ENCODE measurements around the gene FARS2. TPM values are rescaled to one million over a fixed set of nuclear protein-coding genes. Genes with fewer than 3 reads are reported as not detected.

The FARS2 gene
- total RNA-seq, 1 donor from 2014 or later = 21.9 TPM

GRCh38 chr6:5278047-5278446 lies 16.7 kb downstream of the FARS2 start:
- Mint-ChIP-seq H3K4me1 (ENCODE audit: unreplicated experiment) (peaks cover 10% of the 10 kb centered on the region), H3K36me3 (peaks cover 4% of the 10 kb centered on the region), H3K4me3 (no peak overlapping the region), H3K27ac (no peak overlapping the region), H3K27me3 (no peaks in the 10 kb centered on the region), H3K9me3 (no peaks in the 10 kb centered on the region)
- no peak for TF ChIP-seq CTCF (conservative IDR thresholded peaks at IDR 0.05)
- DNase-seq (ENCODE audit: extremely low spot score, unreplicated experiment) = no peak

GRCh38 chr6:5278565-5279120 lies 17.3 kb downstream of the FARS2 start:
- H3K4me1 Mint-ChIP-seq (ENCODE audit: unreplicated experiment) = peaks cover 10% of the 10 kb centered on the region
- peaks cover 4% of the 10 kb centered on the region for H3K36me3 Mint-ChIP-seq
- H3K9me3 Mint-ChIP-seq = no peaks in the 10 kb centered on the region
- DNase-seq (ENCODE audit: extremely low spot score, unreplicated experiment) = no peak
- TF ChIP-seq CTCF (conservative IDR thresholded peaks at IDR 0.05) = no peak
- no peak overlapping the region for H3K4me3 Mint-ChIP-seq
- H3K27ac Mint-ChIP-seq = peak overlapping the region; percentile 17
- no peaks in the 10 kb centered on the region for H3K27me3 Mint-ChIP-seq

GRCh38 chr6:5279891-5280338 lies 18.6 kb downstream of the FARS2 start:
- Mint-ChIP-seq H3K27ac (no peak overlapping the region), H3K4me1 (ENCODE audit: unreplicated experiment) (peaks cover 10% of the 10 kb centered on the region), H3K36me3 (peaks cover 4% of the 10 kb centered on the region), H3K27me3 (no peaks in the 10 kb centered on the region), H3K4me3 (no peak overlapping the region), H3K9me3 (no peaks in the 10 kb centered on the region)
- TF ChIP-seq CTCF (conservative IDR thresholded peaks at IDR 0.05) = no peak
- no peak for DNase-seq (ENCODE audit: extremely low spot score, unreplicated experiment)

- H3K36me3 Mint-ChIP-seq = peaks cover 4% of the 10 kb centered on the region
- no peak for DNase-seq (ENCODE audit: extremely low spot score, unreplicated experiment)
- no peak overlapping the region for H3K27ac Mint-ChIP-seq
- peaks cover 10% of the 10 kb centered on the region for H3K4me1 Mint-ChIP-seq (ENCODE audit: unreplicated experiment)
- H3K4me3 Mint-ChIP-seq = no peak overlapping the region
- H3K27me3 Mint-ChIP-seq = no peaks in the 10 kb centered on the region
- no peak for TF ChIP-seq CTCF (conservative IDR thresholded peaks at IDR 0.05)
- no peaks in the 10 kb centered on the region for H3K9me3 Mint-ChIP-seq
Measured at GRCh38 chr6:5280920-5281319, 19.6 kb downstream of the FARS2 start.

GRCh38 chr6:5282191-5282623 lies 20.9 kb downstream of the FARS2 start:
- peaks cover 10% of the 10 kb centered on the region for H3K4me1 Mint-ChIP-seq (ENCODE audit: unreplicated experiment)
- peaks cover 4% of the 10 kb centered on the region for H3K36me3 Mint-ChIP-seq
- H3K4me3 Mint-ChIP-seq = no peak overlapping the region
- no peak for TF ChIP-seq CTCF (conservative IDR thresholded peaks at IDR 0.05)
- H3K9me3 Mint-ChIP-seq = no peaks in the 10 kb centered on the region
- H3K27ac Mint-ChIP-seq = no peak overlapping the region
- no peak for DNase-seq (ENCODE audit: extremely low spot score, unreplicated experiment)
- H3K27me3 Mint-ChIP-seq = no peaks in the 10 kb centered on the region

GRCh38 chr6:5285081-5285480 lies 23.8 kb downstream of the FARS2 start:
- no peak overlapping the region for H3K27ac Mint-ChIP-seq

More at GRCh38 chr6:5285081-5285480, 23.8 kb downstream of the FARS2 start:
- Mint-ChIP-seq H3K36me3 (no peaks in the 10 kb centered on the region), H3K4me3 (no peak overlapping the region), H3K4me1 (ENCODE audit: unreplicated experiment) (no peaks in the 10 kb centered on the region), H3K27me3 (no peaks in the 10 kb centered on the region), H3K9me3 (no peaks in the 10 kb centered on the region)
- no peak for TF ChIP-seq CTCF (conservative IDR thresholded peaks at IDR 0.05)
- DNase-seq (ENCODE audit: extremely low spot score, unreplicated experiment) = no peak
